Left hindlimb (tissue), 1 donor: ENCODE measurements around the gene SPRR2F.

Experiments used
- DNase-seq: peaks from one replicate; pipeline ENCODE4 v3.0.0-alpha.2; 2018

SPRR2F gene

DNA sequence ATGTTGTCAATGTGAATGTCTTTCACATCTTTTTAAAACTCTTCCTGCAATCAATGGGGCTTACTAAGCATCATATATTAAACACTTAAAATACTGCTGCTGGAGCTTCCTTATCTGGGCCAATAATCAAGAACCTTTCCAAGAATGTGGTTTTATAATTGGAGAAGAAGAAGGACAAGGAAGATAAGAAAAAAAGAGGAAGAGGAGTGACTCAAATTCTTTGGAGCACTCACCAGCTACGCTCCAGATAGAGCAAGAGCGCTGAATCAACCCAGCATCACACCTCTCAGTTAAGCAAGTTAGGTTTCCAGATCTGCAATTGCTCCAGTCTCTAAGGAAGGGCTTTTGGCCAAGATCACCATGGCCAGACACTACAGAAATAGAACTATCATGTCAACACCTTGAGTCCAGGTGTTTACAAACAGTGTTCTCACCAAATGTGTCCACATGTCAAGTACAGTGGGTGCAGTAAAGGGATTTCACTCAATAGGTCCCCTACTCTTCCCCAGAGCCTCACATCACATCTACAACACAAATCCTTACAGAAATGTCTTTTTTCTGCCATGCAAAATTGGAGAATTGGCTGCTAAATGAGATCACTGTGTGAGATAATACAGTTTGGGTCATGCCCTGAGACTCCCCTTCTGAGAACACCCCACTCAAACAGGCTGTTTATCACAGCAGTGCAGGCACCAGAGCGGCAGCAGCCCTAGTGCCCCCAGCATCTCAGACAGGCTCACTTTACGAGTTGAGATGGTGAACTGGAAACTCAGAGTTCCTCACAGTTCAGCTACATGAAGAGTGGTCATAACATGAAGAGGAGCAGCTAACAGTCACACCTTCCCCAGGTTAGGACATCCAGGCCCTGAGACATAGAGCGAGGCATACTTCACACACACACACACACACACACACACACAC, 40.2 kb downstream of the SPRR2F start:
- no peak for DNase-seq

DNA sequence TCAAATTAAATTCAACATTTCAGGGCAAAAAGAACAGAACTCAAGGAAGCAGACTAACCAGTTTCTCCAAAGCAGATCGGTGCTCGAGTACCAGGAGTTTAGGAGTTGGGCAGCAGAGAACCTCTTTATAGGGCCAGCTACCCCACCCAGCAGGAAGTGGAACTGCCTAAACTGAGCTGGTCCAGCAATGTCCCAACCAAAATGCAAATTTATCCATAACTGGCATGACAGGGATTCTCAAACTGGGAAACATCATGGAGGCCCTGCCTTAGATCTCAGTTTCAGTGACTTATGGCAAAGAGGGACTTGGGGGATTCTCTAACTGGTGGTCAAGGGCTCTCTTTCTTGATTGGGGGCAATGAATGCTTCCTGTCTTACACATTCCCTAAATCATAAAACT, 41.8 kb downstream of the SPRR2F start, which contains the start of gene SPRR2B:
TSS of gene SPRR2B (minus strand) at position 101 of the 400 bp plus-strand sequence. CDS start 772 bp downstream, outside the sequence.
- no peak for DNase-seq

DNA sequence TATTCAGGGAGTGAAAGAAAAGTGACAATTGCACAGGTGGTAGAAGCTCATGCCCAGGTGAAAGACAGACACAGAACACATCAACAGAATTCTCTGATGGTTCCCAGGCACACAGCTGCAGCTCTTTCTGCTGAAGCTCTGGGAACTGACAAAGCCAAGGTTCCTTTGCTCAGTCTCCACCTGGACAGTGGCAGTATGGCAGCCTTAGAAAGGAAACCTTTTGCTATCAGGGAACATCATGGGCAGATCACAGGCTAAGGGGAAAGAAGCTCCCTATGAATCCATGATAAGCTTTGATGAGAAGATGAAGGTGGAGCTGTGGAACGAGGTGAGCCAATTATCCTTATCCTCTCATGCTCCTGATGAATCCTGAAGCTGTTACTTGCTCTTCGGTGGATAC, 43.1 kb downstream of the SPRR2F start:
- no peak for DNase-seq
